ENCODE measurements around the gene POLE4.

POLE4 gene, protein sequence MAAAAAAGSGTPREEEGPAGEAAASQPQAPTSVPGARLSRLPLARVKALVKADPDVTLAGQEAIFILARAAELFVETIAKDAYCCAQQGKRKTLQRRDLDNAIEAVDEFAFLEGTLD

DNA sequence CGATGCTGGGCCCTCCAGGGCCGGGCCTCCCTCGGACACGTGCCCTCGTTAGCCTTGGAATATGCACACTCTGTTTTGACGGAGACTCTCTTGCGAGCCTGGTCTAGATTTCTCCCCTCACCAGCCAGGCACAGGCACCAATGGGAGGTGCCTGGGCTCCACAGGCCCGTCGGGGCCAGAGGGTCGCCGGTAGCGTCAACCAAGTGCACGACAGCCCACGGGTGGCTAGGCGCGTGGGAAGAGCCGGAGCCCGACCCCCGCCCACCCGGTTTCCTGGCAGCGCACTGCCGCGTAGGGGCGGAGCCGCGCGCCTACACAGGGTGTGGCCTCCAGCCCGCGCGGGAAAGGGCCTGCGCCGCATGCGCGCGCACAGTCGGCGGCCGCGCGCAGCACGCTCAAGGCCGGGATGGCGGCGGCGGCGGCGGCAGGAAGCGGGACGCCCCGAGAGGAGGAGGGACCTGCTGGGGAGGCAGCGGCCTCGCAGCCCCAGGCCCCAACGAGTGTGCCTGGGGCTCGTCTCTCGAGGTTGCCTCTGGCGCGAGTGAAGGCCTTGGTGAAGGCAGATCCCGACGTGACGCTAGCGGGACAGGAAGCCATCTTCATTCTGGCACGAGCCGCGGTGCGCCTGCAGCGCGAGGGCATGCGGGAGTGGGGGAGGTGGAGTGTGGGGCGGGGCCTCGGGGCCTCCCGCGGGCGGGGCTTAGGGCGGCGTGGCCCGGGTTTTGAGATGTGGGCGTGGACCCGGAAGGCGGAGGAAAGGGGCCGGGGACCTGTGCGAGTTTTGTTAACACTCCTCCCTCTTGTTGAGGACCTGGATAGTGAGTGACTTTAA, at the start of gene POLE4:
Gene POLE4, plus strand, starts transcription at position 370 of the 832 bp plus-strand sequence. Its CDS starts 37 bp downstream, at position 407.
- TF ChIP-seq Cebpa-rat (IDR thresholded peaks at IDR 0.05), result no peak
- peaks cover 14% of the 10 kb centered on the region for H3K4me1 ChIP-seq
- peaks cover 30% of the 10 kb centered on the region; the same call in 1 of the 2 replicates for H3K36me3 ChIP-seq
- peak within 1 kb of the TSS; percentile 89 for H3K4me2 ChIP-seq
- peak within 1 kb of the TSS; percentile 89 for H3K9ac ChIP-seq
- H3K9me3 ChIP-seq, result peaks cover 31% of the 10 kb centered on the region
- H4K20me1 ChIP-seq, result no peaks in the 10 kb centered on the region
- peak within 1 kb of the TSS; percentile 93 for H3K27ac ChIP-seq
- H3K27me3 ChIP-seq, result no peaks in the 10 kb centered on the region
- peak within 1 kb of the TSS; percentile 74 for H3K4me3 ChIP-seq

DNA sequence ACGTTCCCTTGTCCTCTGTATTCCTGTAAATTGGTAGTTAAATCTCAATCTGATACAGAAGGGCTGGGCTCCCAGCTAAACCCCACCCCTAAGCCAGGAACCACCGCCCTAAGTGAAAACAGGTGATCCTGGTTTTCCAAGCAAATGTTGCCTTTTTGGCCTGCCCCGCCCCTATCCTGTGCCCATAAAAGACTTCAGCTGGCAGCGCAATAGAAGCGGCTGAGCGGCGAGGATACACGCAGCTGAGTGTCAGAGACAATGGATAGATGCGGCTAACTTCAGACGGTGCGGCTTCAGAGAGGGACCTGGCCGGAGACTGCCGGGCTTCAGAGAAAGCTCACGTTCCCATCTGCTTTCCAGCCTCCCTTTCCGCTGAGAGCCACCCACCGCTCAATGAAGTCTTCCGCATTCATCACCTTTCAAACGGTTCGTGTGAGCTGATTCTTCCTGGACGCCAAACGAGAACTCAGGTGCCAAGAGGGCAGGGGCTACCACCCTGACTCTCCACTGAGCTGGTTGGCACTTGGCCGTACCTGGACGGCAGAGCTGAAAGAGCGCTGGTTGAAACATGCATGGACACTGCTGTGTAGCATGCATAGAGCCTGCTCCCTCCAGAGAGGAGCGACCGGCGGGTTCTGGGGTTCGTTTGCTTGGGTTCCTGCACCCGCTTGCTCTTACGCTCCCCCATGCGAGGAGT, 49.5 kb upstream of the POLE4 start:
- no peak overlapping the region for H3K4me2 ChIP-seq
- no peaks in the 10 kb centered on the region for H3K4me1 ChIP-seq
- H3K4me3 ChIP-seq, result no peak overlapping the region
- H3K9ac ChIP-seq, result no peak overlapping the region
- no peaks in the 10 kb centered on the region for H3K27me3 ChIP-seq
- H3K9me3 ChIP-seq, result peaks cover 6% of the 10 kb centered on the region; the same call in 1 of the 2 replicates
- no peak for TF ChIP-seq Cebpa-rat (IDR thresholded peaks at IDR 0.05)
- H3K27ac ChIP-seq, result no peak overlapping the region
- no peaks in the 10 kb centered on the region for H4K20me1 ChIP-seq
- no peaks in the 10 kb centered on the region for H3K36me3 ChIP-seq

DNA sequence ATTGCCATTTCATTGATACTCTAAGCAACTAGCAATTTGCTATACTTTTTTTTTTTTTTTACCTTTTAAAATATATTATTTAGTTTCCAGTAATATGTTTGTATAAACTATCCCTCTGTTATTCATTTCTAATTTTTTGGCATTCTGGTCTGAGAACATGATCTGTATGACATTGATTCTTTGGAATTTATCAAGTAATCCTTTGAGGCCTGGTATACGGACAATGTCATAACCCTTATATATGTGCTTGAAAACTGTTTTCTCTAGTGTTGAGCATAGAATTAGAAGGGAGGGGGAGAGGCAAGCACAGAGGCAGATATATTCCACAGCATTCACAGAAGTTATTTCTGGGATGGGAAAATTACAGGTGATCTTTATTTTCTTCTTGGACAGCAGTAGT, 48.2 kb upstream of the POLE4 start:
- Histone ChIP-seq H3K9ac (no peak overlapping the region), H3K4me3 (no peak overlapping the region), H3K4me2 (no peak overlapping the region), H3K36me3 (no peaks in the 10 kb centered on the region), H3K27me3 (no peaks in the 10 kb centered on the region), H3K4me1 (no peaks in the 10 kb centered on the region), H3K9me3 (peaks cover 6% of the 10 kb centered on the region; the same call in 1 of the 2 replicates), H4K20me1 (no peaks in the 10 kb centered on the region), H3K27ac (no peak overlapping the region)
- no peak for TF ChIP-seq Cebpa-rat (IDR thresholded peaks at IDR 0.05)

DNA sequence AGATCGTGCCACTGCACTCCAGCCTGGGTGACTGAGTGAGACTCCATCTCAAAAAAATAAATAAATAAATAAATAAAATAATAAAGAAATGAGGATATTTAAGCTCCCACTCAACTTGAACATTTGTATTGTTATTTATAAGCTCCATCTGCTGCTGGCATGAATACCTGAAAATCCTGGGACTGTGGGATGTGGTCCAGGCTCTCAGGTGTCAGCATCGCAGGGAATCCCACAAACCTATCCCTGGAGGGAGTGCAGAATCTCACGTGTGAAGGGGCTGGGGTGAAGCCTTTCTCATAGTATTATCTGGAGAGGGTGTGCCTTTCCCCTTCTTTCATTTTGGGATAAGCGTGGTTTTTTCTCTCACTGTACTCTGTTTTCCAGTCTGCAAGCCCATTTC, 47.4 kb upstream of the POLE4 start:
- Histone ChIP-seq H3K27me3 (no peaks in the 10 kb centered on the region), H3K9ac (no peak overlapping the region), H3K27ac (no peak overlapping the region), H3K4me1 (peaks cover 7% of the 10 kb centered on the region), H3K36me3 (no peaks in the 10 kb centered on the region), H3K4me2 (no peak overlapping the region), H3K4me3 (no peak overlapping the region), H4K20me1 (no peaks in the 10 kb centered on the region), H3K9me3 (peaks cover 6% of the 10 kb centered on the region; the same call in 1 of the 2 replicates)
- TF ChIP-seq Cebpa-rat (IDR thresholded peaks at IDR 0.05), result no peak

DNA sequence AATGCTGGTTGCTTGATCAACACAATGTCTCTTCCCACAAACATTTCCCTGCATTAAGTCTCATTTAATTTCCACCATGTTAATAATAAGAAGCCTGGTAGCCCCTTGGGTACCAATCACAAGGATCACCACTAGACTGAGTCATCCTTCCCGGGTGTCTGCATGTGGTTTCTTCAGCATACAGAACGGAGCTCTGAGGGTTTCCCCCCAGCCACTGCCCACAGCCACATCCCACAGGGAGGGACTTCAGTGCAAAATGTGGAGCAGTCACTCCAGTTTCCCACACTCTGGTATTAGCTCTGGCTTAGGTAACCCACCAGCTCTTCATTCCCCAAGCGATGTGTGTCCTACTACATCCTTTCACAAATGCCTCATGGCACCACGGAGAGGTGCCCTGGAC, 42.7 kb upstream of the POLE4 start:
- Histone ChIP-seq H3K4me1 (peaks cover 7% of the 10 kb centered on the region), H3K4me3 (no peak overlapping the region), H3K36me3 (no peaks in the 10 kb centered on the region), H3K9me3 (no peaks in the 10 kb centered on the region), H3K27me3 (no peaks in the 10 kb centered on the region), H3K4me2 (peak overlapping the region; percentile 26; the same call in 1 of the 2 replicates), H3K27ac (no peak overlapping the region), H3K9ac (no peak overlapping the region), H4K20me1 (no peaks in the 10 kb centered on the region)
- TF ChIP-seq Cebpa-rat (IDR thresholded peaks at IDR 0.05), result no peak

DNA sequence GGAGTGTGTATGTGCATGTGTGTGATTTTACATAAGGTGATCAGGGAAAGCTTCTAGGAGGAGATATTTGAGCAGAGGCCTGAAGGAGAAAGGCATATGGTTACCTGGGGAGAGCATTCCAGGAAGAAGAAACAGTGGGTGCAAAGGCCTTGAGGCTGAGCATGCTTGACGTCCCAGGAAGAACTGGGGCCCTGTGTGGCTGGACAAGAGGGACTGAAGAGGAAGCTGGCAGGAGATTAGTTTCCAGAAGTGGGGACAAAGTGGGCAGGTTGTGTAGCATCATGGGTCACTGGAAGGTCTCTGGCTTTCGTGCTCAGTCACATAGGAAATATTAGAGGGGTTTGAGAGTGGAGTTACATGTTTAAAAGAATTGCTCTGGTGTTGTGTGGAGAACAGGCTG, 42.0 kb upstream of the POLE4 start:
- Histone ChIP-seq H3K4me2 (no peak overlapping the region), H3K9me3 (no peaks in the 10 kb centered on the region), H3K4me3 (no peak overlapping the region), H3K36me3 (no peaks in the 10 kb centered on the region), H3K9ac (no peak overlapping the region), H4K20me1 (no peaks in the 10 kb centered on the region), H3K27me3 (no peaks in the 10 kb centered on the region), H3K27ac (no peak overlapping the region), H3K4me1 (peaks cover 7% of the 10 kb centered on the region)
- no peak for TF ChIP-seq Cebpa-rat (IDR thresholded peaks at IDR 0.05)

DNA sequence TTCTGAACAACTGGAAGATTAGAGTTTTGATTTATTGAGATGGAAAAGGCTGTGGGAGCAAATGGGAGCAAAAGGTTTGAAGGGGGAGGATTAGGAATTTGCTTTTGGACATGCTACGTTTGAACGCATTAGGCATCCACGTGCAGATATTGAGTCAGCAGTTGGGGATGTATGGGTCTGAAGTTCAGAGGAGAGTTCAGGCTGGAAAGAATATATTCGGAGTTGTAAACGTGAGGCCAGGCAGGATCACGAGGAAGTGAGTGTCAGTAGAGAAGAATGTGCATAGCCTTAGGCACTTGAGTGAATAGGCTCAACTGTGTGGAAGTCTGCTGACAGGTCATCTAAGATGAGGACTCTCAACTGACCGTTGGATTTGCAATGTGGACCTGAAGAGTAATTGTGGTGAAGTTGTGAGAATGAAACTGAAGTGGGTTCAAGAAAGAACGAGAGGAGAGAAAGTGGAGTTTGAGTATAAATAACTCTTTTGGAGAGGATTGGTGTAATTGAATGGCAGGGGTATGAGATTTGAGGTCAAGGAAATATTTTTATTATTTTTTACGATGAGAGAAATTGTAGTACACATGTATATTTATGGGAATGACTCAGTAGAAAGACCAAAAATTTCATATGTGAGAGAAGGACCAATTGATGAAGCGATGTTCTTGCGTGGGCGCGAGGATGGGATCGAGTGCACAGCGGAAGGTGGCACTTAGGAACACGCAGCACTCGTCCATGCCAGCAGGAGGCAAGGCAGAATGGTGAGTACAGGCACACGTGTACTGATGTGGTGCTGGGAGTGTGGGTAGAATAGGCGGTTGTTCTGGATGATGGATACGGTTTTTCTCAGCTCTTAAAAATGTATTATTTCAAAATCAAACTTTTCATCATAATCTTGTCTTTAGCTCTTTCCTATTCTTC, 40.5 kb upstream of the POLE4 start:
- no peak overlapping the region for H3K4me3 ChIP-seq
- H3K27me3 ChIP-seq, result no peaks in the 10 kb centered on the region
- H3K9ac ChIP-seq, result no peak overlapping the region
- H3K36me3 ChIP-seq, result no peaks in the 10 kb centered on the region
- H3K9me3 ChIP-seq, result no peaks in the 10 kb centered on the region
- no peak for TF ChIP-seq Cebpa-rat (IDR thresholded peaks at IDR 0.05)
- no peak overlapping the region for H3K4me2 ChIP-seq
- H3K27ac ChIP-seq, result no peak overlapping the region
- peaks cover 15% of the 10 kb centered on the region for H3K4me1 ChIP-seq
- no peaks in the 10 kb centered on the region for H4K20me1 ChIP-seq

DNA sequence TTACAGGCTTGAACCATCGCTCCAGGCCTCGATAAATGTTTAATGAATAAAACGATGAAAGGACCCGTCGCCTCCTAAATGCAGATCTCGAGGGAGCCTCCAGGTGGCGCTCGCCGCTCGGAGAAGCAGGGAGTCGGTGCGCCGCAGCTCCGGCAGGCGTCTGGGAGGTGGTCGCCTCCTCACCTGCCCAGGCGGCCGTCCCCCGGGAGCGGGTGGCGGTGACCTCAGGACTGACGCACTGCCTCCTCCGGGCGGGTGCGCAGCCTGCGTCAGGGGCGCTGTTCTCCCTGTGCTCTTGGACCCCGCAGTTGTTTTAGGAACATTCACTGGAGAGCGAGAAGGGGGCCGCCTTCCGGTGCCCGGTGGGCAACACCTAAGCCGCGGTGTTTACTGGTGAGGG, 38.6 kb upstream of the POLE4 start:
- no peak for TF ChIP-seq Cebpa-rat (IDR thresholded peaks at IDR 0.05)
- no peaks in the 10 kb centered on the region for H3K27me3 ChIP-seq
- H3K27ac ChIP-seq, result no peak overlapping the region
- peaks cover 22% of the 10 kb centered on the region for H3K4me1 ChIP-seq
- H4K20me1 ChIP-seq, result no peaks in the 10 kb centered on the region
- H3K36me3 ChIP-seq, result no peaks in the 10 kb centered on the region
- no peak overlapping the region for H3K9ac ChIP-seq
- no peaks in the 10 kb centered on the region for H3K9me3 ChIP-seq
- H3K4me3 ChIP-seq, result peak overlapping the region; percentile 42; the same call in 1 of the 2 replicates
- peak overlapping the region; percentile 71 for H3K4me2 ChIP-seq

DNA sequence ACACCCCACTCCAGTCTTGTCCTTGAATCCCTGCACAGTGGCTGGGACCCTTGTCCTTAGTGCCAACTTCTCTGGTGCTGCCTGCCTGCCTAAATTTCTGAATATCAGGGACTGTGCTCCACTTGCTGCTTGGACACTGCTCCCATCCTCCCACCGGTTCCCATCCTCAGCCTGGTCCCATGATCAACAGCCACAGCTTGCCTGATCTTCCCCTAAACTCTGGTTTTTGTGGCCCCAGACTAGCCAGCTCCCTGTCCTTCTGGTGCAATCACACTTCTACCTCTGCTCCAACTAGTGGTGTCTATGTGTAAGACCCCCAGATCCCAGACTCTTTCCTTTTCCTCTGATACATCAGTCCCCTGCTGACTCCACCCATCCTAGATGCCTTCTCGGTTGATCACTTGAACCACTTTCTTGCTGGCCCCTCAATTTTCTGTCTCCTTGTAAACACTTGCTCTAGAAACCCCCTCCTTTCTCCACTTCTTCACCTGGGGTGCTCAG, 37.2 kb upstream of the POLE4 start:
- Histone ChIP-seq H3K36me3 (no peaks in the 10 kb centered on the region), H3K4me1 (peaks cover 15% of the 10 kb centered on the region), H3K9me3 (no peaks in the 10 kb centered on the region), H3K9ac (no peak overlapping the region), H3K4me2 (no peak overlapping the region), H4K20me1 (no peaks in the 10 kb centered on the region), H3K27me3 (no peaks in the 10 kb centered on the region), H3K27ac (no peak overlapping the region), H3K4me3 (no peak overlapping the region)
- no peak for TF ChIP-seq Cebpa-rat (IDR thresholded peaks at IDR 0.05)

All from BLaER1 (cell line).